ENCODE data around the gene CAPN8.
A peak's percentile ranks its signal among the peaks of the same experiment; 100 is the strongest.

CAPN8 gene

GRCh38 chr1:223702735-223703667 lies 37.5 kb upstream of the CAPN8 start:
- DNase-seq = peak; percentile 59 to 84 (median 73)

GRCh38 chr1:223700942-223701637 lies 35.6 kb upstream of the CAPN8 start:
- DNase-seq = peak; percentile 73 to 75 (median 74)

GRCh38 chr1:223700388-223700918 lies 35.0 kb upstream of the CAPN8 start:
- no peak for DNase-seq

- DNase-seq = no peak
These were observed 30.4 kb upstream of the CAPN8 start for GRCh38 chr1:223695941-223696340.

- no peak for DNase-seq
These were observed 29.6 kb upstream of the CAPN8 start for GRCh38 chr1:223695014-223695548.

GRCh38 chr1:223691121-223691520 lies 25.6 kb upstream of the CAPN8 start:
- DNase-seq = no peak

- no peak for DNase-seq
These were observed 18.9 kb upstream of the CAPN8 start for GRCh38 chr1:223684488-223684792.

GRCh38 chr1:223683586-223684487 lies 18.3 kb upstream of the CAPN8 start:
- DNase-seq = peak; percentile 55 to 76 (median 69)

GRCh38 chr1:223682502-223682901 lies 17.0 kb upstream of the CAPN8 start:
- DNase-seq = no peak

GRCh38 chr1:223680188-223680587 lies 14.7 kb upstream of the CAPN8 start:
- DNase-seq = no peak

- DNase-seq = peak; percentile 79 to 89 (median 86)
These were observed 13.3 kb upstream of the CAPN8 start for GRCh38 chr1:223678841-223679240.

- peak; percentile 63 to 77 (median 76) for DNase-seq
These were observed 8.8 kb upstream of the CAPN8 start for GRCh38 chr1:223674119-223674890.

- DNase-seq = peak; percentile 32 to 62 (median 49)
These were observed 5.1 kb upstream of the CAPN8 start for GRCh38 chr1:223670458-223671159.

GRCh38 chr1:223669003-223669795 lies 3.7 kb upstream of the CAPN8 start:
- no peak for DNase-seq

- peak in 2 of 3 donors; percentile 35 for DNase-seq
These were observed 2.1 kb upstream of the CAPN8 start for GRCh38 chr1:223667484-223668182.

GRCh38 chr1:223664106-223664505 lies 1.4 kb downstream of the CAPN8 start:
- DNase-seq = no peak

- DNase-seq = peak in 2 of 3 donors; percentile 19 to 34
These were observed 2.6 kb downstream of the CAPN8 start for GRCh38 chr1:223662943-223663342.

GRCh38 chr1:223659711-223660110 lies 5.8 kb downstream of the CAPN8 start:
- DNase-seq = no peak

GRCh38 chr1:223657978-223658377 lies 7.5 kb downstream of the CAPN8 start:
- DNase-seq = no peak
